PFSK-1 (cell line): ENCODE data around the gene KRT26.

Source experiments
- FOXP2 ChIP-seq: optimal IDR thresholded peaks from 2 replicates; pipeline ENCODE3; 2011; ENCODE audit warnings: borderline replicate concordance, control low read depth, inconsistent platforms; ENCODE audit not compliant: insufficient read depth; ENCODE audit errors: extremely low read length, extremely low read depth
- POLR2AphosphoS5 ChIP-seq: IDR thresholded peaks from 2 replicates; pipeline ENCODE4 v1.6.1; 2012; ENCODE audit warnings: low read depth, mild to moderate bottlenecking, control low read depth, low read length, moderate library complexity
- REST ChIP-seq, 2 experiments: IDR thresholded peaks; 2 replicates each; pipeline versions ENCODE4 v1.6.1 to v1.8.0; 2011 to 2012; ENCODE audit warnings: low read depth in 2 of 2, low read length in 2 of 2, control low read depth in 1 of 2, inconsistent platforms in 1 of 2, mild to moderate bottlenecking in 1 of 2, moderate library complexity in 1 of 2; ENCODE audit not compliant: insufficient read depth in 1 of 2
- SIN3A ChIP-seq: IDR thresholded peaks from 2 replicates; pipeline ENCODE4 v1.6.1; 2012; ENCODE audit warnings: mild to moderate bottlenecking, low read length, moderate library complexity, borderline replicate concordance; ENCODE audit not compliant: insufficient read depth
- TAF1 ChIP-seq: IDR thresholded peaks from 2 replicates; pipeline ENCODE4 v1.6.1; 2012; ENCODE audit warnings: low read length, control low read depth, borderline replicate concordance; ENCODE audit not compliant: insufficient read depth

Gene KRT26

GRCh38 chr17:40779181-40779909 is 7.3 kb upstream of the KRT26 start:
- TF ChIP-seq REST (IDR thresholded peaks at IDR 0.05; ENCODE audit: insufficient read depth in 1 of 2, low read depth in 2 of 2, low read length in 2 of 2) (no peak), TAF1 (no peak), POLR2AphosphoS5 (no peak), FOXP2 (no peak), SIN3A (no peak)

DNA sequence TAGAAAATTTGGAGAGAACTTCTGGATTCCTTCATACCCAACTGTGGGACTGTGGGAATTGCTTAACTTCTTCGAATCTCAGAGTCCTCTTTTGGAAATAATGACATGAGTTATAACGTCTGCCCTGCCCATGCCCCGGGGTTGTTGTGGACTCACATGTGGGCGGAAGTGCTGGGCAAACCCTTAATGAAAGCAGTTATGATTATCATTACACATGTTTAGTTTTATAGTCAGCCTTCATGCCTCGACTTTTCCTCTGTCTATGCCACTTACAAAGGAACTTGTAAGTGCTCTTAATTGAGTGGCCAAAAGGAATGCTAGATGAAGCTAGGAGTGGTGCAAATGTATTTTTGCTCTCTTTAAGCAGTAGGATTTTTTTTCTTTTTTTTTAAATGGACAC is 6.5 kb upstream of the KRT26 start:
- TF ChIP-seq TAF1 (no peak), SIN3A (no peak), FOXP2 (no peak), POLR2AphosphoS5 (no peak), REST (IDR thresholded peaks at IDR 0.05; ENCODE audit: insufficient read depth in 1 of 2, low read depth in 2 of 2, low read length in 2 of 2) (no peak)

DNA sequence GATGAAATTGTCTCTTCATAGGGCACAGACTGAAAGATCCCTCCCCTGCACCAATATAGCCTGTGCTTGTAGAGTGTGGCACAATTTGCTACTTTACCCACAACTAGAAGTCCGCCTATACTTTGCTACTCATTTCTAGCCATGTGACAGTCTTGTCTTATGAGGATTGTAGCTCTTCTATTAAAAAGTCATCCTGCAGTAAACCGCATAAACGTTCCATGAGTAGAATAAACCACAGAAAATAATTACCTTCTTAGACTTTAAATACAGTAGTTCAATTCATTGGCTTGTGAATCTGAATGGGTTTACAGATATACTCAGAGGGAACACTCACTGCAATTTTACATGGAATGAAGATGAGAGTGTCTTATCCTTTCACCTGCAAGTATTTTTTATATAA is 6.0 kb upstream of the KRT26 start:
- TF ChIP-seq REST (IDR thresholded peaks at IDR 0.05; ENCODE audit: insufficient read depth in 1 of 2, low read depth in 2 of 2, low read length in 2 of 2) (no peak), POLR2AphosphoS5 (no peak), TAF1 (no peak), FOXP2 (no peak), SIN3A (no peak)

DNA sequence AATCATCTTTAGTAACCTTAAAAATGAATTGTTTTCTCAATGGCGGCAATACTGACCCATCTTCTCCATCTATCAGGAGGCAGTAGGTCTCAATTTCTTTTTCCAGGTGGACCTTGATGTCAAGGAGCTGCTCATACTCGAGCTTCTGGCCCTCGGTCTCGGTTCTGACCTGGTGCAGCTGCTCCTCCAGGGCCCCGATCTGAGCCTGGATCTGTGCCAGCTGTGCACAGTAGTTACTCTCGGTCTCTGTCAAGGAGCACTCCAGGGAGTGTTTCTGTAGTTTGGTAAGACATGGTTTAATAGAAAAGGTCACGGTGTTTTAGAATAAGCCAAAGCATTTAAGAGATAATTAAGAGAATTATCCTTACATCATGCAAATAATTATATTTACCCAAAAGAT is 5.5 kb upstream of the KRT26 start:
- TF ChIP-seq POLR2AphosphoS5 (no peak), REST (IDR thresholded peaks at IDR 0.05; ENCODE audit: insufficient read depth in 1 of 2, low read depth in 2 of 2, low read length in 2 of 2) (no peak), TAF1 (no peak), SIN3A (no peak), FOXP2 (no peak)
